ENCODE results near the gene RABL3.
"Not testable (repeated sequence)": the region's sequence is repeated elsewhere in the genome, so short reads cannot be mapped to it uniquely, and the experiment has no call there.

The RABL3 gene

GRCh38 chr3:120648290-120648689, 94.0 kb downstream of the RABL3 start:
- DNase-seq (ENCODE audit: low spot score): no peak
- TF ChIP-seq, protein P1, sequence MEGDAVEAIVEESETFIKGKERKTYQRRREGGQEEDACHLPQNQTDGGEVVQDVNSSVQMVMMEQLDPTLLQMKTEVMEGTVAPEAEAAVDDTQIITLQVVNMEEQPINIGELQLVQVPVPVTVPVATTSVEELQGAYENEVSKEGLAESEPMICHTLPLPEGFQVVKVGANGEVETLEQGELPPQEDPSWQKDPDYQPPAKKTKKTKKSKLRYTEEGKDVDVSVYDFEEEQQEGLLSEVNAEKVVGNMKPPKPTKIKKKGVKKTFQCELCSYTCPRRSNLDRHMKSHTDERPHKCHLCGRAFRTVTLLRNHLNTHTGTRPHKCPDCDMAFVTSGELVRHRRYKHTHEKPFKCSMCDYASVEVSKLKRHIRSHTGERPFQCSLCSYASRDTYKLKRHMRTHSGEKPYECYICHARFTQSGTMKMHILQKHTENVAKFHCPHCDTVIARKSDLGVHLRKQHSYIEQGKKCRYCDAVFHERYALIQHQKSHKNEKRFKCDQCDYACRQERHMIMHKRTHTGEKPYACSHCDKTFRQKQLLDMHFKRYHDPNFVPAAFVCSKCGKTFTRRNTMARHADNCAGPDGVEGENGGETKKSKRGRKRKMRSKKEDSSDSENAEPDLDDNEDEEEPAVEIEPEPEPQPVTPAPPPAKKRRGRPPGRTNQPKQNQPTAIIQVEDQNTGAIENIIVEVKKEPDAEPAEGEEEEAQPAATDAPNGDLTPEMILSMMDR (IDR thresholded peaks at IDR 0.05): no peak
- Histone ChIP-seq H3K27ac (no peak overlapping the region), H3K4me3 (no peak overlapping the region)

GRCh38 chr3:120646771-120647432, 95.4 kb downstream of the RABL3 start:
- TF ChIP-seq, protein P1 (IDR thresholded peaks at IDR 0.05): no peak
- no peak for DNase-seq (ENCODE audit: low spot score)
- Histone ChIP-seq H3K27ac (no peak overlapping the region), H3K4me3 (no peak overlapping the region)

- DNase-seq (ENCODE audit: low spot score): no peak
- Histone ChIP-seq H3K4me3 (no peak overlapping the region), H3K27ac (no peak overlapping the region)
- TF ChIP-seq, protein P1 (IDR thresholded peaks at IDR 0.05): no peak
Measured at GRCh38 chr3:120645083-120645845, 97.1 kb downstream of the RABL3 start.

- Histone ChIP-seq H3K4me3 (no peak overlapping the region), H3K27ac (no peak overlapping the region)
- TF ChIP-seq, protein P1 (IDR thresholded peaks at IDR 0.05): no peak
- no peak for DNase-seq (ENCODE audit: low spot score)
Measured at GRCh38 chr3:120642368-120642948, 99.9 kb downstream of the RABL3 start.

DNA sequence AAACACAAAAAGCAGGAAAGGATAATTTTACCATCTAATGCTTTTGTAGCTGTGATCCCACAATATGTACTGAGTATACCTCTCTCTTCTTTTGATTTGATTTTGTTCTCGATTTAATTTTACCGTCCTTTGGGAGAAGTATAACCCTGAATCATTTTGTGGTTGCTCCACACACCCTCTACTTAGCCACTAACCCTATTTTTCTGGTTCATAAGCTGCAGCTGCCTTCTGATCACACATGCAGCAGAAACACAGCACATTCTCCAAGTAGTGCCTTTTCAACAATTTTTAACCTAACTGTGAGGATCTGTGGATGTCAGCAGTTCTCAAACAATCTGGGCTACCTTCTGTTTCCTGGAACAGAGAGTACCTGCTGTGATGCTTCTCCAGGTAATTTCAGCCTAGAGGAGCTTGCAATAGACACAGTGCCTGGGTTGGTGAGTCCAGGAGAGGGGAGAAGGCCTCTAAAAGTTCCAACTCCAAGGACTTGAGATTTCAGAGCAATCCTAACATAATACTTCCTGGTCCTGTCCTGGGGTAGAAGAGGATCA, 100.5 kb downstream of the RABL3 start:
- no peak overlapping the region for H3K4me3 ChIP-seq
- H3K27ac ChIP-seq: no peak overlapping the region
- TF ChIP-seq, protein P1 (IDR thresholded peaks at IDR 0.05): no peak
- DNase-seq (ENCODE audit: low spot score): no peak

DNA sequence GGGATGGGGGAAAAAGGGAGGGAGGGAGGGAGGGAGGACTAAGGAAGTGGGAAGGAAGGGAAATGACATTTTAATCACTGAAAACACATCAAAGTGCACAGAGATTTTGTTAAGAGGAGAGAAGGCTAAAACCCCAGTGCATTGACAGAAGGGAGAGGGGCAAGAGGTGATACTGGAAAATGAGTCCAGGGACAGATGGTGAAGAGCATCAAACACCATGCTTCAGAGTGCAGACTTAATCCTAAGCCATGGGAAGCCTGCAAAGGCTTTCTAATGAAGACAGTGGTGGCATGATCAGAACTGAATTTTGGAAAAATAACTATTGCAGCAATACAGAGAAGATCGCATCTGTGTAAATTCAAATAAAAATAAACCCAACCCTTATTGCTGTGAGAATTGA, 102.1 kb downstream of the RABL3 start:
- Histone ChIP-seq H3K27ac (no peak overlapping the region), H3K4me3 (no peak overlapping the region)
- TF ChIP-seq, protein P1 (IDR thresholded peaks at IDR 0.05): no peak
- DNase-seq (ENCODE audit: low spot score): no peak

DNA sequence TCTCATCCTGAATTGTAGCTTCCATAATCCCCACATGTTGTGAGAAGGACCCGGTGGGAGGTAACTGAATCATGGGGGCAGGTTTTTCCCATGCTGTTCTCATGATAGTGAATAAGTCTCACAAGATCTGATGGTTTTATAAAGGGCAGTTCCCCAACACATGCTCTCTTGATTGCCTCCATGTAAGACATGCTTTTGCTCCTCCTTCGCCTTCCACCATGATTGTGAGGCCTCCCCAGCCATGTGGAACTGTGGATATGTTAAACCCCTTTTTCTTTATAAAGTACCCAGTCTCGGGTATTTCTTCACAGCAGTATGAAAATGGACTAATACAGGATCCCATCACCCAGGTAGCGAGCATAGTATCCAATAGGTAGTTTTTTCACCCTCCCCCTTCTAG, 103.5 kb downstream of the RABL3 start:
- not testable (repeated sequence) for H3K27ac ChIP-seq; H3K4me3 ChIP-seq; DNase-seq (ENCODE audit: low spot score)
